Stimulated activated CD8-positive, alpha-beta memory T cell treated with anti-CD3 and anti-CD28 coated beads, Interleukin-7, amount 100 ng/mL, for 48 hours (primary cell): ENCODE measurements around the gene ROBO1.

Experiments used
- DNase-seq, 2 donors: peaks; one replicate each; pipeline ENCODE4 v3.0.0-alpha.2; 2020; ENCODE audit warnings: low read depth in 1 of 2; ENCODE audit errors: extremely low read depth in 1 of 2

Gene ROBO1

DNA sequence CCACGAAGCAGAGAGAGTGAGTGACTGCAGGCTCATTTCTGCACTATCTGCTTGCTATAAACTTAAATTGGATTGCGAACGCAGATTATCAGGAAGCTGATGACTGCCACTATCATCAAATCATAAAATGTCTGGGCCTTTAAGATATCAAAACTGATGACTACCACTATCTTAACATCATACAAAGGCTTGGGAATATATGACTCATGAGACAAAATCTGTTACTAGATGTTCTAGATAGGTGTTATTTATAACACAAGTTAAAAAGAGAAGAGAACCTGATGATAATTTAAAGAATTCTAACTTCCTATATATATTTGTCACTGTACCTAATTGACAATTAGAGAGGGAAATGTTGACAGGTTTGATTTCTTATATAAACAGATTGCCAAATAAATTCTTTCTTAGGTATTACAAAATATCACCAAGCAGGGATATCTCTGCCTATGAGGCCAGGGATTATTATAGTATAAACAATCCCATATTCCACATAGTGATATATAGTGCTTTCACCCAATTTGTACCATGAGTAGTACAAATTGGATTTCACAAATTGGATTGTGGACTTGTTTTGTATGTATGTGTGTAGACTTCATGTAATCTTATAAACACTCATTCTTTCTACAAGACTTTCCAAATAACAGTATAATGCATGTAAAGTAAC is 1157.2 kb downstream of the ROBO1 start:
- DNase-seq, result no peak

DNA sequence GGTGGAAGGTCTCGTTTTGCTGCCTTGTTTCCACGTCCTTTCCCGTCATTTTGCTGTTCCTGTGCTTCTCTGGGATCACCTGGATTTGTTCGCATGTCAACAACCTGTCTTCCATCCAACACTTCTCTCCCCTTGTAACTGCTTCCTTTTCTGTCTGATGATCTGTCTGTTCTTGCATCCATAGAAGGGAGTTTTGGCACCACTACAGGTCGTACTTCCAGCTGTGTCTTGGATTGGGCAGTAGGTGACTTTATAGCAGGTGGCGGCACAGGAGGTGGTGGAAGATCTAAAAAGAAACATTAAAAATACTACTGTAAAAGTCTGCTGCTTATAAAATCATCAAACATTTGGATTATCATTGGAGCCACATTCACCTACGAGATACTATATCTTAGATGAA is 1161.0 kb downstream of the ROBO1 start:
- DNase-seq, result no peak

DNA sequence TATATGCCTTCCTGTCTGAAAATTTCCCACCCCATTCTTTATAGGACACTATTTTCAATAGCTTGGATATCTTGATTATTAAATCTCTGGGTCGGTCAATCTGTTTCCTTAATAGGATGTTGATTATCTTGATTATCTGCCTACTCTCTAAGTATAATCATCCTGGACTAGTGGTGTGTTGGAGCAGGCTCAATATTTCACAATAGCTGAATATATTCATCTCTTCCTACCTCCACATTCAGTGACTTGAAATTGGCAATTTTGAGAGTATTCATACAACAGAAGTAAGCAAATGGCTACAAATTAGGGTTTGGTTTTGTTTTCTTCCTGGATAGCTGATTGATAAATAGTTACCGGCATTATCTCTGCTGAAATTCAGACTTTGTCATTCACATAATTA is 1162.6 kb downstream of the ROBO1 start:
- no peak for DNase-seq

DNA sequence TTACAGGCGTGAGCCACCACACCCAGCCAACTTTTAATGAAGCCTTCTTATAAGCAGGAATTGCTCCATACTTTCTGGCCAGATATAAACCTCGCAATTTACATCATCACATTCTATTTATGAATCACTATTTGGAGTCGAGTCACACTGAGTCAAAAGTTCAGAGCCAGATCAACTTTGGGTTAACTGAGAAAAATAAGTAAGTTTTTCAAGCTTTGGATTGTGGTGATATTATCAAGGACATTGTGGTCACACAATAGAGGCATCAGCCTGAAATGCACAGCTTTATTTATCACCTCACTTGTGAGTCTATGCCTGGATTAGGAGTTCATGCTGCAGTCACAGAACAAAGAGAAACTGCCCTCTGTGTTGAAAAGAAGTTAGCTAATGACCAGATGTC is 1163.5 kb downstream of the ROBO1 start:
- DNase-seq, result no peak

DNA sequence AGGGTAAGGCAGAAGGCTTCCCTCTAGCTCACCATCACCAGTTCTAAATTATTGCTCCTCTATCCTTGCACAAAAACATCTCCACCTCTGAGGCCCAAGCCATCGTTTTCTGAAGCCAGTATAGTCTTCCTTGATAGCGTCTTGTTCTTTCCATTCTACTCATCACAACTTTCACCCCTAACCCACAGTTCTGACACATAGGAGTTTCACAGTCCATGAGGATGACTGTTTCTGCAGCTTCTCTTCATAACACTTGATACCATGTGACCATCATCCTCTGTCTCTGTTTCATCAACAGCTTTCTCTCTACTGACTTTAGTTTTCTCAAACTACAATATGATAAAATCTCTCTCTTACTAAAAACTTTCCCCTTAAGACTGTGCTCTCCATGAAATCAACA is 1166.5 kb downstream of the ROBO1 start:
- DNase-seq, result no peak

DNA sequence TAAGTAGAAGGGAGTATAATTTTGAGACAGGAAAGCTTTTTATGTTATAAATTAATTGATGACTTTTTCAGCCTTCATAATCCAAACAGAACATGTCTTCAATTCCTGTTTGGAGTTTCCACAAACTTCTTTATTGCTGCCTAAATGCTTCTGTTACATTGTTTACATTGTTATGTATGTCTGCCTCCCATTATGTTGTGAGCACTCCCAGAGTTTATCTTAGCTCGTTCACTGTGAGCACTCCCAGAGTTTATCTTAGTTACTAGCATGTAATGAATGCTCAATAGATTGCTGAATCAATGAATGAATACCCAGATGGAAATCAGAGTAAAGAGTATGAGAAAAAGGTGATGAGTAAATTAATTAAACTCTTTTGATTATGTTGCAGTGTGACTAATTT is 1178.0 kb downstream of the ROBO1 start:
- no peak for DNase-seq

DNA sequence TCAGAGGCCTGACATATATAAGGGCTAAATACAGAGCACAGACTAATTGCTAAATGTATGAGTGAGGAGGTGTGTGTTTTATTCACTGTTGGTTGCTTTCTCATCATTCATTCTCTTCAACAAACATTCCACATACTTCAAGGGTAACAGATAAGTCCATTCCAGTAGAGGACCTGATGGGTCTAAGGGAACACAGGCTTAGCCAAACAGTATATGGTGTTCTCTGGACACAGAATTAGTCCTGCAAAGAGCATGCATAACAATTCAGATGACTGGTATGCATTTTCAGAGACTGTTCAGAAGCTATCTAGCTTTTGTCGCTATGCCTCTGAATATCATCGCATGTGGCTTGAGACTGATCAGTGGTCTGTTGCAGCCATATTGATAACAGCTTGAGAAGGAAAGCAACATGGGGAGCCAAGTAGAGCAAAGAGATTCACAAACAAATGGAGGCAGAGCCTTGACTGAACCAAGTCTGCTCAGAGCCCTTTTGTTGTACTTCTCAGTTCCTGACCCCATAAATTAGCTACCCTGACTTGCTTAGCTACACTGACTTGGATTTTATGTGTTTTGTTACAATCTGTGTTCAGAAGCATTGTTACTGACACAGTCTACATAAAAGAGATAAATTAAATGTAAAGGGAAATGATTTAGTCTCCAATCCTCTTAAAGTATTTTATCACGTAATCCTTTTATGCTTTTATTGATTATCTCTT is 1178.7 kb downstream of the ROBO1 start:
- no peak for DNase-seq

DNA sequence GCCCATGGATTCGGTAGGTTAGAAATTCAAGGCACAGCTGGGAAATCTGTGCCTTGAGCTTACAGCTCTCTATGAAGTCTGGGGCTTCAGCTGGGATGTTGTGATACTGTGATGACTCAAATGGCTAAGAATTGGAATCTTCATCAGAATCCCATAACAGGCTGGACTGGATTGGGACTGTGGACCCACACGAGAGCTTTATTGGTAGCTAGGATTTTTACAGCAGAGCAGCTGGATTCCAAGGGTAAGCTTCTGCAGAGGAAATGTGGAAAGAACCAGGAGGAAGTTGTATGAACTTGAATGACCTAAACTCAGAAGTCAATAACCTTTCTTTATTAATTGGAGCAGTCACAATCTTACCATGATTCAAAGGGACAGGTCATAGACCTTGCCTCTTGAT is 1187.1 kb downstream of the ROBO1 start:
- DNase-seq, result no peak

DNA sequence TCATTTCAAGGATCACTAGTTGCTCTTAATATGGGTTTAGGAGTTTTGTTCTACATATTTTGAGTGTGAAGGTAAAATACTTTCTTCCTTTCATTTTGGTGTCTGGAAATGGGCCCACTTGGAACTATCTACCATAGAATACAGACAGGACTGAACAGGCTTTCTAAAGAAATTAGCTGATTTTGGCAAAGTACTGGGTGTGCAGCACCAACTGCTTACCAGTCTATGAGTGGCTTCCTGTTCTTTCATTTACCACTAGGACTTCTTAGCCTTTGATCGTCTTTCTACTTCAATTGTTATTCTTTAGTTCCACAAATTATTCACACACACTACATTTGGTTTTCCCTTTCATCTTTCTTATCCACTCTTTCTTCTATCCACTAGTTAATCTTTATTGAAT is 1196.3 kb downstream of the ROBO1 start:
- DNase-seq, result no peak

DNA sequence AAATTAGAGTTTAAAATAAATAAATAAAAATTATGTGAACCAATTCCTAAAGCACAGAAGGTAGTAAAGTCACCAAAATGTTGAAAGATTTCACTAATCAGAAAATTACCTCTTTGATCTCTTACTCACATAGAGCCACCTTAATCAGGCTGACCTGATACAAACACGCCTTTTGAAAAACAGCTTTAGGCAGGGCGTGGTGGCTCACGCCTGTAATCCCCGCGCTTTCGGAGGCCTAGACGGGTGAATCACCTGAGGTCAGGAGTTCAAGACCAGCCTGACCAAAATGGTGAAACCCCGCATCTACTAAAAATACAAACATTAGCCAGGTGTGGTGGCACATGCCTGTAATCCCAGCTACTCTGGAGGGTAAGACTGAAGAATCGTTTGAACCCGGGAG is 1197.3 kb downstream of the ROBO1 start:
- DNase-seq, result no peak

DNA sequence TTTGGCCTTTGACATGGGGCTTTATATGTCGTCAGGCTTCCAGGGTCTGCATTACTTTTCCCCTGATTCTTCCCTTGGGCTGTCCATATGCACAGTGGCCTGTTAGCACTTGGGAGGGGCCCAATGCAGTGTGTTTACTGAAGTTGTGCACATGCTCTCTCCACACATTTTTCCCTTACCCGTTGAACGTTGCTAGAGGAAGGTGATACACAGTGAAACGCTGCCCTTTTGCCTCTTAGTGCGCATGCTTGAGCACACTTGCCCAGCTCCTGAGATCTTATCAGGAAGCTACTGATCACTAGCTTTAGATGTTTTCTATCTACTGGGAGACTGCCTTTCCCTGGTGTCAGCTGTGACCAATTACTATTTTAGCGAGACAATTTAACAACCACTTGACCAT is 1198.0 kb downstream of the ROBO1 start:
- no peak for DNase-seq

DNA sequence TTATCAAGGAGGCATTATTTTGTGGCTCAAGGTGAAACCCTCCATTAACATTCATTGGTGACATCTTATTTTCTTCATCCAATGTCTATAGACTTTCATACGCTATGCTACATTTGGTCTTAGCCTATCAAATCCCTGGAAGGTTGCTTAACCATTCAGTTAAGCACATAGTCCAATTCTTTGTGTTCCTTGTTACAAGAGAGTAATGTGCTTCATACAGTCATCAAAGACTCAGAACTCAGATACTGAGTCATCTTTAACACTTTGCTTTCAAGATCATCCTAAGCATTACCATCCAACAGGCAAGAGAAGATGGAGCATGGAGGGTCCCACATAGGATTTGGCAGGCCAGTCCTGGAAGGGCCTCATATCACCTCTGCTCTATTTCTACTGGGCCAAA is 1202.1 kb downstream of the ROBO1 start:
- DNase-seq, result no peak

DNA sequence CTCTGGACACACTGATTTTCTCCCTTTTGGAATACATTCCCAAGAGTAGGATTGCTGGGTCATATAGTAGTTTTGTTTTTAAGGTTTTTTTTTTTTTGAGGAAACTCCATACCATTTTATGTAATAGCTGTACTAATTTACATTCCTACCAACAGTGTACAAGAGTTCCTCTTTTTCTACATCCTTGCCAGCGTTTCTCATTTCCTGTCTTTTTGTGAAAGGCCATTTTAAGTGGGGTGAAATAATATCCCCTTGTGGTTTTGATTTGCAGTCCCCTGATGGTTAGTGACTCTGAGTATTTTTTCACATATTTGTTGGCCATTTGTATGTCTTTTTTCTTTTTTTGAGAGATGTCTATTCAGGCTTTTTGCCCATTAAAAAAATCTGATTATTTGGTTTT is 1205.5 kb downstream of the ROBO1 start:
- no peak for DNase-seq
